Cardiac fibroblast (primary cell): Measurements from ENCODE around the gene MRPS7.
A peak's percentile ranks its signal among the peaks of the same experiment; 100 is the strongest.

Experiments
- DNase-seq, 2 donors: peaks; one replicate each; pipeline versions ENCODE4 v3.0.0 to v3.0.0-alpha.2; 2010; ENCODE audit warnings: low read depth in 2 of 2
- H3K4me3 ChIP-seq, 2 donors: replicated peaks in 1 of 2; 1 replicate in 1 of 2; 2 replicates in 1 of 2; pipeline ENCODE4 v1.5.1; 2011; ENCODE audit warnings: low read depth in 2 of 2, low read length in 2 of 2, mild to moderate bottlenecking in 2 of 2, moderate library complexity in 1 of 2
- CTCF ChIP-seq: IDR thresholded peaks from one replicate; pipeline ENCODE4 v1.5.1; 2011; ENCODE audit warnings: low read depth, mild to moderate bottlenecking, low read length, inconsistent platforms

The MRPS7 gene

GRCh38 chr17:75266316-75267152 lies 4.9 kb downstream of the MRPS7 start:
- no peak overlapping the region for H3K4me3 ChIP-seq
- no peak for TF ChIP-seq CTCF
- no peak for DNase-seq

GRCh38 chr17:75267153-75267410 lies 5.4 kb downstream of the MRPS7 start:
- no peak for DNase-seq
- no peak for TF ChIP-seq CTCF
- no peak overlapping the region for H3K4me3 ChIP-seq

- H3K4me3 ChIP-seq = no peak overlapping the region
- no peak for TF ChIP-seq CTCF
- DNase-seq = no peak
Observed at GRCh38 chr17:75267411-75268232, 5.9 kb downstream of the MRPS7 start.

- no peak for TF ChIP-seq CTCF
- peak in 1 of 2 donors; percentile 10 for DNase-seq
- H3K4me3 ChIP-seq = peak overlapping the region; percentile 82 to 92
Observed at GRCh38 chr17:75269844-75270217, 8.2 kb downstream of the MRPS7 start.

- TF ChIP-seq CTCF = peak; percentile 49
- H3K4me3 ChIP-seq = peak overlapping the region; percentile 82 to 92
- peak; percentile 77 to 83 for DNase-seq
Observed at GRCh38 chr17:75270218-75270965, 8.7 kb downstream of the MRPS7 start.

GRCh38 chr17:75270966-75271232 lies 9.2 kb downstream of the MRPS7 start, which contains the start of gene MIF4GD:
MIF4GD (minus strand) TSS chr17:75271231; CDS start chr17:75270195, 1,036 bp downstream.
- no peak for DNase-seq
- no peak for TF ChIP-seq CTCF

More at GRCh38 chr17:75270966-75271232, 9.2 kb downstream of the MRPS7 start, which contains the start of gene MIF4GD:
- peak within 1 kb of the TSS; percentile 82 to 92 for H3K4me3 ChIP-seq
